ENCODE data around the gene MACC1.
"Not testable (repeated sequence)": the region's sequence is repeated elsewhere in the genome, so short reads cannot be mapped to it uniquely, and the experiment has no call there.

Gene MACC1

GRCh38 chr7:20203316-20203715, 13.9 kb downstream of the MACC1 start:
- DNase-seq: no peak

GRCh38 chr7:20201380-20201779, 15.8 kb downstream of the MACC1 start:
- DNase-seq: no peak

GRCh38 chr7:20200971-20201370, 16.2 kb downstream of the MACC1 start:
- no peak for DNase-seq

DNA sequence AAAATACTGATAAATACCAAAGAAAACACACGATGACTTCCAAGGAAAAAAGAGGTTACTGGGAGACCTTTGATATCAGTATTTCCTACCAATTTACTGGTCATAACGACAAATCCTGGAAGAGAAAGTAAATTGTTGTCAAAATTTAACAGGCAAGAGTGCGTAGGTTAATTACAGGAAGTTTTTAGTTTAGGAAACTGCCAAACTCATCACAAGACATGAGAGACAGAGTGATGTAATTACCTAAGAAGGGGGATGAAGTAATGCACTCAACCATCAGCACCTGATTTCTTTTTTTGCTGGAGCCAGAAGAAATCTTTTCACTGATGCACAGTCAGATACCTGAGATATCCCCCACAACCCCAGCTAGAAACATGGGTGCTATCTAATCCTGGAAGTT, 16.8 kb downstream of the MACC1 start:
- no peak for DNase-seq

- DNase-seq: no peak
Measured at GRCh38 chr7:20199015-20199737, 18.0 kb downstream of the MACC1 start.

GRCh38 chr7:20198260-20198659, 18.9 kb downstream of the MACC1 start:
- no peak for DNase-seq

- DNase-seq: no peak
Measured at GRCh38 chr7:20197837-20198236, 19.3 kb downstream of the MACC1 start.

- DNase-seq: no peak
Measured at GRCh38 chr7:20197125-20197748, 19.9 kb downstream of the MACC1 start.

DNA sequence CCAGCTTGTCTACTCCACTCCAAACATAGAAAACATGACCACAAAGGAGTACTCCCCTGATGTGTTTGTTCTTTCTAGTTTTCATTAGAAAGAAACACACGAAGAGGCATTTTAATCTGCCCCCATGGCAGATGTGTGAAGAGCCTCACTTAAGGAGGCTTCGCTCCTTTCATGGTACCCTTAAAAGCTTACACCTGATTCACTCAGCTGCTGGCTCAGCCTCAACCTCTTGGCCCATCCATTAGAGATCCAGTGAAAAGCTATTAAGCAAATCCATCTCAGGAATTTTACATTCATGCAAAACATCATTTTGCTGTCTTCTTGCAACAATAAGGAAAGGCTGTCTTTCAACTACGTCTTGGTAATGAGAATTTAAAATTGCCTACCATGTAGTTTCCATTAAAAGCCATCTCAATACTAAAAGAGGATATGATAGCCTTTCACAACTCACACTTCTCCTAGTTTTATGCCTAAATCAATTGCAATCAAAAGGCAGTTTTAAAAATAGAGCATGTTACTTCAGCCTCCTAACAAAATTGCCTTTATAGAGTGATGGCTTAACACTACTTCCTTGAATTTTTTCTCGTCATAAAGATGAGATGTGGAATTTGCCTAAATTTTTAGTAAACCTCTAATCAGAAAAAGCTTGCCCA, 22.7 kb downstream of the MACC1 start:
- DNase-seq: no peak

DNA sequence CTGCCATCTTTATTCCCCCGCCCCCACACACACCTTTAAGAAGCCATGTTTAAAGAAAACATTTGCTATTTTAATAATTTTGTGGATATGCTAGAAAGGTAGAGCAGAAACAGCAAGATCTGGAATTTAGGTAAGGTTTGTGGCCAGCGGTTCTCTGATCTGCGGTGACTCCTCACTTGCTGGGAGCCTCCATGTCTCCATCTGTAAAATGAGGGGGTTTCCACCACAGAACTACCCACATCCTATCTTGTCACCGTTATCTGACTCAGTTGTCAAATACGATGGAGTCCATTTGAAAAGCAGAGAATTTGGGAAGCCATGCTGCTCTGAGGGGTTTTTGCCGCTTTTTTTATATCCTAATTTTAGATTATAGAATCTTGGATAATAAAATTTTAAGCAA, 23.3 kb downstream of the MACC1 start:
- DNase-seq: no peak

- DNase-seq: no peak
Measured at GRCh38 chr7:20193242-20193777, 23.9 kb downstream of the MACC1 start.

GRCh38 chr7:20191391-20191869, 25.8 kb downstream of the MACC1 start:
- no peak for DNase-seq

- no peak for DNase-seq
Measured at GRCh38 chr7:20190560-20191390, 26.4 kb downstream of the MACC1 start.

DNA sequence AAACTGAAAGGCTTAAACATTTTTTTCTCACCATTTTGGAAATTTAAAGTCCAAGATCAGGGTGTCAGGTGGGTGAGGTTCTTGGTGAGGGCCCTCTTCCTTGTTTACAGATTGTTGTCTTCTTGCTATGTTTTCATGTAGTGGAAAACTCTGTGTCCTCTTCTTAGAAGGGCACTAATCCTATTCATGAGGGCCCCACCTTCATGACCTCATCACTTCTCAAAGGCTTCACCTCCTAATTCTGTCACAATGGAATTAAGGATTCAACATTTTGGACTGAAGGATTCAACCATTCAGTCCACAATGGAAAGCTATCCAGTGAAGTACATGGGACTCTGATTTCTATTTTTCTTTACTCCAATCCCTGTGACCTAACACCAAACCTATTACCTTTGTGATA, 27.3 kb downstream of the MACC1 start:
- DNase-seq: no peak

DNA sequence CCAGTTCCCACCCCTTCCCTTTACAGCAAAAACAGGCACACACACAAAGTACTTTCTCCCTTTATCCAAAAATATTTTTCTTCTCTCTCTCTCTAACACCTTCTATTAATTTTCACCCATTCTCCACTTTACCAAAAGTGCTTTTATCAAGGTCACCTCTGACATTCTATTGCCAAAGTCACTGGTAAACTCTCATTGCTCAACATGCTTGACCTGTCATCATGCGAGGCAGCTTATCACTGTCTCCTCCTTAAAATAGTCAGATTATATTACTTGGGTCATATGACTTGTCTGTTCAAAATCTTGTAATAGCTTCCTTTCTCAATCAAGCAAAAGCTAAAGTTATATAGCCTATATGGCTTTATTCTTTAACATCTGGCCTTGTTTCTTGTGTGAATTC, 28.6 kb downstream of the MACC1 start:
- no peak for DNase-seq

DNA sequence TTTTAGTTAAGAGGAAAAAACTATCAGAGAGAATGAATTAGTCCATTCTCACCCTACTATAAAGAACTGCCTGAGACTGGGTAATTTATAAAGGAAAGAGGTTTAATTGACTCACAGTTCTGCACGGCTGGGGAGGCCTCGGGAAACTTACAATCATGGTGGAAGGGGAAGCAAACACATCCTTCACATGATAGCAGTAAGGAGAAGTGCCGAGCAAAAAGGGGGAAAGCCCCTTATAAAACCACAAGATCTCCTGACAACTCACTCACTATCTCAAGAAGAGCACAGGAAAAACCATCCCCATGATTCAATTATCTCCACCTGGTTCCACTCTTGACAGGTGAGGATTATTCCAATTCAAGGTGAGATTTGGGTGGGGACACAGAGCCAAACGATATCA, 29.3 kb downstream of the MACC1 start:
- DNase-seq: not testable (repeated sequence)

DNA sequence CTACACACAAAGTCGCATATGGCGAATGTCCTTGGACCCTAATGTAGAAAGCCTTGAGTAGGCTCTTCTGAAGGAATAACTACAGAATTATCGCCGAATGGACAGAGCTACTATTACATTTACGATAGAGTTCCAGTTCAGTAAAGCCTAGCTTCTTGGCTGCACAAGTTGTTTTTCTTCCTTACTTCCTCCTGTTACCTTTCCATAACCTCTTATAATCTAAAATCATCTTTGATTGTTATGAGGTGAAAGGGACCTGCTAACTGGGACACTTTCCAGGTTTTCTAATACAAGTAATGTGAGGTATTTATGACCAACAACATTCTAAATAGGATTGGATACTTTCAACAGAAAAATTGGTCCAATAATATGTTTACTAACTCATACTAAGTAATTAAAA, 31.2 kb downstream of the MACC1 start:
- DNase-seq: no peak

- DNase-seq: no peak
Measured at GRCh38 chr7:20183086-20183485, 34.1 kb downstream of the MACC1 start.

GRCh38 chr7:20176578-20177242, 40.5 kb downstream of the MACC1 start:
- no peak for DNase-seq

GRCh38 chr7:20173828-20174227, 43.4 kb downstream of the MACC1 start:
- no peak for DNase-seq

DNA sequence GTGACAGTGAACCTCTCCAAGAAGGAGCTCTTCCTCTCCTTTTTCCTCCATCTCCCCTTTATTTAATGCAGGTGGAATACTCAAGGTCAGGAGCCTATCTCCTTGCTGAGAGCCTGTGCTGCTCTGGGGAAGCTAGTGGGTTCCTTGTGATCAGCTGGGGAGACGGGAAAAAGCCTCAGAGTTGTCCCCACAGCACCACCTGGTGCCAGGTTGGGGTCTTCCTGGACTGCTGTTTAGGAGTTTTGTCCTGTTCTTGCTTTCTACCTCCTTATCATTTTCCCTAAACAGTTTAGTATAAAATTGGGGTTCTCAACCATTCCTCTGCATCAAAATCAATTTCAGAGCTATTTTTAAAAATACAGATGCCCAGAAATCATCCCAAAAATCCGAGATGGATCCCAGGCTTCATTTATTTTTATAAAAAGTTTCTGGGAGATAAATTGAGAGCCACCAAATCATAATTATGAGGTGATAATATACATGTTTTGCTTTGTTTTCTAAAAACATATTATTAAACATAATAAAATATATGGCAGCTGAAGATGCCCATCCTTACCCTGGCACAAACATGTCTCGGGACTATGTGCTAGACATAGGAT, 44.3 kb downstream of the MACC1 start:
- no peak for DNase-seq

- DNase-seq: no peak
Measured at GRCh38 chr7:20170633-20171032, 46.6 kb downstream of the MACC1 start.

All from activated CD8-positive, alpha-beta memory T cell treated with anti-CD3 and anti-CD28 coated beads for 24 hours (primary cell).